H1 (cell line): ENCODE measurements around the gene PTPN18. TPM values are rescaled to one million over a fixed set of nuclear protein-coding genes. Genes with fewer than 3 reads are reported as not detected.

Experiments
- CTCF ChIA-PET: fragments of 300-600 bp; sonication (Branson Sonifier 250); formaldehyde crosslinking; loops from one replicate; lab custom pipeline; 2021; ENCODE audit not compliant: partially characterized antibody; lab: Charles Lee
- POLR2A ChIA-PET: fragments of 300-600 bp; sonication (Branson Sonifier 250); formaldehyde crosslinking; loops from one replicate; lab custom pipeline; 2021; ENCODE audit warnings: inconsistent platforms; ENCODE audit not compliant: partially characterized antibody; lab: Charles Lee
- DNase-seq, 2 experiments: peaks; one replicate each; pipeline versions ENCODE4 v3.0.0 to v3.0.0-alpha.2; 2010 to 2022; ENCODE audit warnings: low spot score in 2 of 2, low read depth in 1 of 2, mixed read lengths in 1 of 2
- FAIRE-seq: peaks from 2 replicates; lab custom pipeline; 2011; peaks lifted over from hg19 to GRCh38; lab: Jason Lieb, UNC
- H2AFZ ChIP-seq: 2 replicates; pipeline ENCODE4 v1.8.1; 2012; ENCODE audit warnings: low read length, inconsistent platforms
- H2AK5ac ChIP-seq: 2 replicates; pipeline ENCODE4 v1.6.1; 2013; ENCODE audit warnings: low read depth, low read length
- H2BK120ac ChIP-seq: replicated peaks from 2 replicates; pipeline ENCODE3; 2013; ENCODE audit warnings: low read depth, low read length, inconsistent platforms
- H2BK12ac ChIP-seq: 2 replicates; pipeline ENCODE4 v1.6.1; 2013; ENCODE audit warnings: low read depth, low read length
- H2BK15ac ChIP-seq: 2 replicates; pipeline ENCODE4 v1.6.1; 2013; ENCODE audit warnings: low read length
- H2BK20ac ChIP-seq: 2 replicates; pipeline ENCODE4 v1.6.1; 2013; ENCODE audit warnings: low read length
- H2BK5ac ChIP-seq: 2 replicates; pipeline ENCODE4 v1.6.1; 2013; ENCODE audit warnings: low read depth, low read length
- H3K14ac ChIP-seq: 2 replicates; pipeline ENCODE4 v1.6.1; 2013; ENCODE audit warnings: inconsistent platforms; ENCODE audit not compliant: insufficient read length
- H3K18ac ChIP-seq: 2 replicates; pipeline ENCODE4 v1.6.1; 2013; ENCODE audit warnings: low read length; ENCODE audit errors: extremely low read depth
- H3K23ac ChIP-seq: 2 replicates; pipeline ENCODE4 v1.6.1; 2013; ENCODE audit warnings: inconsistent platforms; ENCODE audit not compliant: insufficient read length
- H3K23me2 ChIP-seq: 2 replicates; pipeline ENCODE4 v1.6.1; 2013; ENCODE audit warnings: low read depth, low read length
- H3K27ac ChIP-seq: 2 replicates; pipeline ENCODE4 v1.6.1; 2011; ENCODE audit warnings: low read depth, low read length, inconsistent platforms
- H3K27me3 ChIP-seq, 4 experiments: replicated peaks in 1 of 4; 1 replicate in 1 of 4; 2 replicates in 3 of 4; pipeline versions ENCODE4 v1.6.1 to v1.8.1; 2011 to 2013; ENCODE audit warnings: low read length in 3 of 4, mild to moderate bottlenecking in 3 of 4, inconsistent platforms in 2 of 4, mixed read lengths in 2 of 4, moderate library complexity in 1 of 4; ENCODE audit not compliant: control insufficient read depth in 3 of 4, insufficient read depth in 3 of 4; ENCODE audit errors: extremely low read depth in 1 of 4
- H3K36me3 ChIP-seq, 4 experiments: 2 replicates each; pipeline versions ENCODE4 v1.6.1 to v1.8.1; 2011 to 2013; ENCODE audit warnings: mild to moderate bottlenecking in 4 of 4, low read length in 3 of 4, moderate library complexity in 2 of 4, control low read depth in 1 of 4, inconsistent platforms in 1 of 4; ENCODE audit not compliant: insufficient read depth in 4 of 4, control insufficient read depth in 2 of 4
- H3K4ac ChIP-seq: replicated peaks from 2 replicates; pipeline ENCODE3; 2013; ENCODE audit warnings: low read length, low read depth, mixed read lengths, inconsistent platforms; ENCODE audit not compliant: insufficient read length
- H3K4me1 ChIP-seq, 4 experiments: replicated peaks in 1 of 4; 1 replicate in 1 of 4; 2 replicates in 3 of 4; pipeline versions ENCODE4 v1.6.1 to v1.8.1; 2011 to 2013; ENCODE audit warnings: low read length in 3 of 4, inconsistent platforms in 2 of 4, mixed read lengths in 1 of 4; ENCODE audit not compliant: insufficient read depth in 4 of 4, control insufficient read depth in 3 of 4
- H3K4me2 ChIP-seq, 2 experiments: 2 replicates each; pipeline versions ENCODE4 v1.6.1 to v1.8.1; 2011 to 2013; ENCODE audit warnings: low read depth in 2 of 2, low read length in 2 of 2, control low read depth in 1 of 2, inconsistent platforms in 1 of 2, mild to moderate bottlenecking in 1 of 2; ENCODE audit not compliant: insufficient read depth in 1 of 2
- H3K4me3 ChIP-seq, 4 experiments: fragments of 200-600, 300-600 bp in 1 of 4; sonication (generic), shearing (Covaris generic), sonication (Bioruptor Twin) in 1 of 4; 2 replicates each; pipeline versions ENCODE4 v1.5.1 to v1.8.1; 2011 to 2016; ENCODE audit warnings: low read length in 4 of 4, low read depth in 3 of 4, control low read depth in 2 of 4, inconsistent platforms in 2 of 4, mild to moderate bottlenecking in 2 of 4, mixed read lengths in 1 of 4, moderate library complexity in 1 of 4; ENCODE audit not compliant: insufficient read depth in 2 of 4; ENCODE audit errors: extremely low read depth in 1 of 4
- H3K56ac ChIP-seq: replicated peaks from 2 replicates; pipeline ENCODE3; 2013; ENCODE audit warnings: low read depth, mild to moderate bottlenecking, mixed read lengths, low read length, inconsistent platforms; ENCODE audit not compliant: insufficient read length
- H3K79me1 ChIP-seq: 2 replicates; pipeline ENCODE4 v1.6.1; 2013; ENCODE audit warnings: low read depth, low read length, control low read depth
- H3K79me2 ChIP-seq, 2 experiments: 2 replicates each; pipeline versions ENCODE4 v1.6.1 to v1.8.1; 2012 to 2013; ENCODE audit warnings: low read length in 2 of 2, mild to moderate bottlenecking in 2 of 2, inconsistent platforms in 1 of 2; ENCODE audit not compliant: insufficient read depth in 2 of 2, control insufficient read depth in 1 of 2
- H3K9ac ChIP-seq, 4 experiments: replicated peaks in 1 of 4; 1 replicate in 1 of 4; 2 replicates in 3 of 4; pipeline versions ENCODE4 v1.6.1 to v1.8.1; 2011 to 2013; ENCODE audit warnings: low read depth in 3 of 4, low read length in 3 of 4, control low read depth in 2 of 4, mild to moderate bottlenecking in 2 of 4, moderate library complexity in 2 of 4, inconsistent platforms in 1 of 4; ENCODE audit errors: extremely low read depth in 1 of 4
- H3K9me3 ChIP-seq, 2 experiments: 2 replicates each; pipeline versions ENCODE4 v1.6.1 to v1.8.1; 2012 to 2013; ENCODE audit warnings: mild to moderate bottlenecking in 2 of 2, moderate library complexity in 2 of 2, control low read depth in 1 of 2, inconsistent platforms in 1 of 2, low read depth in 1 of 2, low read length in 1 of 2, mixed read lengths in 1 of 2; ENCODE audit not compliant: insufficient read depth in 2 of 2
- H4K20me1 ChIP-seq, 2 experiments: replicated peaks in 1 of 2; 2 replicates each; pipeline versions ENCODE3 to v1.8.1; 2011 to 2013; ENCODE audit warnings: inconsistent platforms in 2 of 2, low read length in 2 of 2, mild to moderate bottlenecking in 1 of 2; ENCODE audit not compliant: insufficient read depth in 2 of 2, control insufficient read depth in 1 of 2
- H4K5ac ChIP-seq: 2 replicates; pipeline ENCODE4 v1.6.1; 2013; ENCODE audit warnings: low read length, low read depth, mixed read lengths, inconsistent platforms; ENCODE audit not compliant: insufficient read length
- H4K8ac ChIP-seq: 2 replicates; pipeline ENCODE4 v1.8.0; 2013; ENCODE audit warnings: mild to moderate bottlenecking, moderate library complexity, low read length, inconsistent platforms; ENCODE audit not compliant: insufficient read depth; ENCODE audit errors: extremely low read depth
- H4K91ac ChIP-seq: replicated peaks from 2 replicates; pipeline ENCODE3; 2013; ENCODE audit warnings: low read length, mixed read lengths, inconsistent platforms; ENCODE audit not compliant: insufficient read length
- CTBP2 ChIP-seq: IDR thresholded peaks from 2 replicates; pipeline ENCODE4 v1.7.0; 2011; ENCODE audit warnings: borderline replicate concordance, mild to moderate bottlenecking, moderate library complexity, mixed read lengths, low read length; ENCODE audit not compliant: insufficient read depth, insufficient read length
- NRF1 ChIP-seq: IDR thresholded peaks from 2 replicates; pipeline ENCODE4 v1.6.1; 2011; ENCODE audit warnings: mild to moderate bottlenecking, low read depth, low read length, improper control_type of control experiment
- TAF1 ChIP-seq: IDR thresholded peaks from 2 replicates; pipeline ENCODE4 v1.6.1; 2011; ENCODE audit warnings: mild to moderate bottlenecking, low read depth, low read length
- YY1 ChIP-seq: IDR thresholded peaks from 2 replicates; pipeline ENCODE4 v1.6.1; 2011; ENCODE audit warnings: low read depth, mild to moderate bottlenecking, low read length
- WGBS, 2 experiments: shearing (Covaris generic) in 1 of 2; methylation state at CpG; one replicate each; pipeline versions ENCODE4 v1.1.6 to v1.1.7; 2013 to 2015; ENCODE audit warnings: low lambda C conversion rate in 2 of 2, mixed read lengths in 2 of 2, inconsistent platforms in 1 of 2, low coverage in 1 of 2, missing lambda C conversion rate in 1 of 2; ENCODE audit not compliant: insufficient replicate concordance in 2 of 2, insufficient coverage in 1 of 2, insufficient read length in 1 of 2; ENCODE audit errors: extremely low coverage in 1 of 2, missing lambda C conversion rate in 1 of 2; 5-methylcytosine and 5-hydroxymethylcytosine counted together
- polyA plus RNA-seq, 7 experiments: library from polyadenylated mRNA; depleted of rRNA in 3 of 7; stranded (reverse) in 5 of 7; unstranded in 2 of 7; fragments of >200 nt in 5 of 7; fragments of 200-250 nt in 2 of 7; gene quantifications; 1 replicate in 5 of 7; 2 replicates in 1 of 7; 4 replicates in 1 of 7; pipeline versions ENCODE4 v1.2.1 to v1.2.3, GENCODE V29; 2011 to 2013; ENCODE audit warnings: missing spikeins in 2 of 7, mixed read lengths in 2 of 7
- total RNA-seq: library from RNA; stranded (reverse); fragmentation: NEBNext Ultra II Directional; extraction: Animal tissue kit (Norgen Biotek cat#: 25700); gene quantifications from 2 replicates; pipeline ENCODE4 v1.2.1, GENCODE V29; 2021

The PTPN18 gene
- total and polyA plus RNA-seq, 2 of the 8 experiments (the other 6 are each of a cell fraction or from before 2014, with no cell fraction given), result 13.2 to 14.7 TPM

DNA sequence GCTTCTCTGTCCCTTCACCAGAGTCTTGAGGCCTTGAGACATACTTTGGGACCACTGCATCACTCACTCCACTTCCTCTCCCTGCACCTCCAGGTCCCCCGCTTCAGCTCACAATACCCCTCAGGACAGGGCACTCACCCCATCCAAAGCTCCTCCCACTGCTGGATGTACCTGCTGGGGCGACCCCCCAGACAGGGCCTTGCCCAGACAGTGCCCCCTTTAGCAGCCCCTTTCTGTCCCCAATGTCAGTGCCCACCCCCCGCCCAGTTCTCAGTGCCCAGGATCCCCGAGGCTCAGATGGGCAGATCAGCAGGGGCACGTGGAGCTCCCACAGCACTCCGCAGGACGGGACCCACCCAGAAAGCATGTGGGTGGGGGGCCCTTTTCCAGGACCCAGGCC, 37.0 kb upstream of the PTPN18 start:
- H3K36me3 ChIP-seq, result no peaks in the 10 kb centered on the region
- no peak overlapping the region for H4K91ac ChIP-seq
- no peak overlapping the region for H2AK5ac ChIP-seq
- H3K4me1 ChIP-seq, result no peaks in the 10 kb centered on the region
- 91% methylated on average over 5 of the region's 7 CpGs; no CpG with 5 or more reads in 1 of the 2 experiments for WGBS, 2 experiments
- H3K23ac ChIP-seq, result no peak overlapping the region
- no peaks in the 10 kb centered on the region for H3K9me3 ChIP-seq
- no peak overlapping the region for H4K5ac ChIP-seq
- ChIA-PET CTCF (interaction anchor here (0.6 to 5.6 kb wide), 3 partner anchors 11 to 138 kb away, joined by 4 to 40 read pairs (median 10); partner anchors contain the start of gene SMPD4), POLR2A (interaction anchor here (0.6 kb wide), 1 partner anchor 15 kb away, joined by 4 read pairs; no protein-coding TSS in a partner anchor)
- no peak overlapping the region for H4K8ac ChIP-seq
- H3K18ac ChIP-seq, result no peak overlapping the region
- H3K4ac ChIP-seq, result no peak overlapping the region
- no peaks in the 10 kb centered on the region for H3K79me2 ChIP-seq
- no peaks in the 10 kb centered on the region for H3K79me1 ChIP-seq
- H2BK5ac ChIP-seq, result no peak overlapping the region
- H4K20me1 ChIP-seq, result no peaks in the 10 kb centered on the region
- FAIRE-seq, result no peak
- no peak overlapping the region for H2AFZ ChIP-seq
- H3K14ac ChIP-seq, result no peak overlapping the region
- no peak overlapping the region for H2BK120ac ChIP-seq
- no peaks in the 10 kb centered on the region; a peak in 1 of 7 replicates for H3K27me3 ChIP-seq
- H2BK20ac ChIP-seq, result peak overlapping the region; percentile 32; the same call in 1 of the 2 replicates
- no peak for DNase-seq
- no peak overlapping the region for H3K9ac ChIP-seq
- H3K4me3 ChIP-seq, result no peak overlapping the region
- no peaks in the 10 kb centered on the region for H3K23me2 ChIP-seq
- no peak overlapping the region for H3K27ac ChIP-seq
- no peak overlapping the region for H3K56ac ChIP-seq
- no peak overlapping the region for H3K4me2 ChIP-seq
- H2BK12ac ChIP-seq, result no peak overlapping the region
- no peak overlapping the region for H2BK15ac ChIP-seq
- TF ChIP-seq YY1 (no peak), TAF1 (no peak), CTBP2 (no peak), NRF1 (no peak)
